HEK293 (cell line): Measurements from ENCODE around the gene PLCH2.

ENCODE experiments used
- CTCF ChIA-PET: fragments of 350-600 bp; formaldehyde crosslinking; extraction: SDS; loops from one replicate; lab custom pipeline; 2021; ENCODE audit warnings: antibody characterized with exemption; lab: Yijun Ruan, JAX
- POLR2A ChIA-PET: fragments of 300-600 bp; formaldehyde crosslinking; extraction: SDS; loops from one replicate; lab custom pipeline; 2020; ENCODE audit warnings: antibody characterized with exemption, inconsistent platforms; lab: Yijun Ruan, JAX
- H3K27ac ChIP-seq: fragments of 200-500 bp; sonication (Bioruptor generic); 2 replicates; pipeline ENCODE4 v1.5.1; 2014; ENCODE audit warnings: low read depth, low read length, control low read depth, inconsistent platforms; ENCODE audit errors: extremely low read depth
- H3K36me3 ChIP-seq, 2 experiments: fragments of 200-500 bp in 1 of 2; sonication (Bioruptor generic) in 1 of 2; 1 replicate in 1 of 2; 2 replicates in 1 of 2; pipeline ENCODE4 v1.5.1; 2014 to 2017; ENCODE audit warnings: inconsistent platforms in 2 of 2, low read length in 2 of 2; ENCODE audit not compliant: control insufficient read depth in 2 of 2, insufficient read depth in 1 of 2
- H3K4me1 ChIP-seq: fragments of 200-500 bp; sonication (Bioruptor generic); 2 replicates; pipeline ENCODE4 v1.5.1; 2014; ENCODE audit warnings: mild to moderate bottlenecking, low read length, inconsistent platforms; ENCODE audit not compliant: control insufficient read depth, insufficient read depth
- H3K4me3 ChIP-seq: 2 replicates; pipeline ENCODE4 v1.5.1; 2011; ENCODE audit warnings: low read depth, mild to moderate bottlenecking, control low read depth, low read length, moderate library complexity
- H3K9me3 ChIP-seq: fragments of 200-500 bp; sonication (Bioruptor generic); 2 replicates; pipeline ENCODE4 v1.5.1; 2014; ENCODE audit warnings: low read depth, low read length, inconsistent platforms; ENCODE audit not compliant: control insufficient read depth, insufficient read depth
- ELK4 ChIP-seq: IDR thresholded peaks from 2 replicates; pipeline ENCODE4 v1.6.1; 2011; ENCODE audit warnings: mild to moderate bottlenecking, low read depth, low read length, borderline replicate concordance
- PATZ1 ChIP-seq: fragments of 450-650 bp; formaldehyde crosslinking; IDR thresholded peaks from 2 replicates; pipeline ENCODE4 v1.5.1; 2016; ENCODE audit warnings: missing biosample characterization, missing genetic modification characterization
- PRDM2 ChIP-seq: fragments of 450-650 bp; formaldehyde crosslinking; IDR thresholded peaks from 2 replicates; pipeline ENCODE4 v1.5.1; 2016; ENCODE audit warnings: missing biosample characterization, missing genetic modification characterization, borderline replicate concordance
- SCRT1 ChIP-seq: fragments of 450-650 bp; formaldehyde crosslinking; IDR thresholded peaks from 2 replicates; pipeline ENCODE4 v1.5.1; 2016; ENCODE audit warnings: missing biosample characterization, missing genetic modification characterization, borderline replicate concordance
- SP3 ChIP-seq: fragments of 450-650 bp; formaldehyde crosslinking; IDR thresholded peaks from 2 replicates; pipeline ENCODE4 v1.5.1; 2016; ENCODE audit warnings: missing biosample characterization, missing genetic modification characterization
- ZFP3 ChIP-seq: fragments of 450-650 bp; formaldehyde crosslinking; IDR thresholded peaks from 2 replicates; pipeline ENCODE4 v1.5.1; 2016; ENCODE audit warnings: low read depth, missing biosample characterization, missing genetic modification characterization
- ZNF157 ChIP-seq: fragments of 450-650 bp; formaldehyde crosslinking; IDR thresholded peaks from 2 replicates; pipeline ENCODE4 v1.5.1; 2016; ENCODE audit warnings: missing biosample characterization, missing genetic modification characterization
- ZNF26 ChIP-seq: fragments of 450-650 bp; formaldehyde crosslinking; IDR thresholded peaks from 2 replicates; pipeline ENCODE4 v1.5.1; 2016; ENCODE audit warnings: missing biosample characterization, missing genetic modification characterization
- ZNF324 ChIP-seq: fragments of 450-650 bp; formaldehyde crosslinking; IDR thresholded peaks from 2 replicates; pipeline ENCODE4 v1.5.1; 2016; ENCODE audit warnings: missing biosample characterization, missing genetic modification characterization
- ZNF404 ChIP-seq: fragments of 450-650 bp; formaldehyde crosslinking; IDR thresholded peaks from 2 replicates; pipeline ENCODE4 v1.5.1; 2017; ENCODE audit warnings: missing biosample characterization, missing genetic modification characterization
- ZNF596 ChIP-seq: fragments of 450-650 bp; IDR thresholded peaks from 2 replicates; pipeline ENCODE4 v1.5.0; 2018; ENCODE audit warnings: missing biosample characterization, mild to moderate bottlenecking, missing genetic modification characterization, moderate library complexity
- ZNF621 ChIP-seq: fragments of 450-650 bp; formaldehyde crosslinking; IDR thresholded peaks from 2 replicates; pipeline ENCODE4 v1.5.1; 2017; ENCODE audit warnings: missing biosample characterization, missing genetic modification characterization
- ZSCAN23 ChIP-seq: fragments of 450-650 bp; formaldehyde crosslinking; IDR thresholded peaks from 2 replicates; pipeline ENCODE4 v1.5.1; 2016; ENCODE audit warnings: missing biosample characterization, missing genetic modification characterization

PLCH2 gene

GRCh38 chr1:2457444-2457843, 18.6 kb upstream of the PLCH2 start (continued):
- no peak for TF ChIP-seq ZFP3 (tag by site-specific recombination)
- TF ChIP-seq, all 188 proteins: peak for 0

GRCh38 chr1:2458687-2459086, 17.4 kb upstream of the PLCH2 start:
- no peak overlapping the region for H3K4me3 ChIP-seq
- CTCF ChIA-PET: no interaction called here
- TF ChIP-seq ZNF621 (no peak), ELK4 (no peak), ZNF596 (tag by site-specific recombination) (no peak), ZNF157 (tag by site-specific recombination) (no peak), PRDM2 (tag by site-specific recombination) (no peak), ZSCAN23 (tag by site-specific recombination) (no peak), PATZ1 (no peak), ZNF404 (no peak), SCRT1 (tag by site-specific recombination) (no peak), ZNF26 (no peak), SP3 (tag by site-specific recombination) (no peak), ZNF324 (tag by site-specific recombination) (no peak)
- TF ChIP-seq, all 188 proteins: peak for 0
- POLR2A ChIA-PET: no interaction called here
- Histone ChIP-seq H3K4me1 (no peaks in the 10 kb centered on the region), H3K27ac (no peak overlapping the region), H3K9me3 (no peaks in the 10 kb centered on the region), H3K36me3 (no peaks in the 10 kb centered on the region)
